Activated CD8-positive, alpha-beta memory T cell treated with anti-CD3 and anti-CD28 coated beads, Interleukin-2, amount 50 U/mL, for 4 hours (primary cell): ENCODE results near the gene USP20.
"Not testable (repeated sequence)": the region's sequence is repeated elsewhere in the genome, so short reads cannot be mapped to it uniquely, and the experiment has no call there.

Experiments
- DNase-seq: peaks from one replicate; pipeline ENCODE4 v3.0.0-alpha.2; 2020

Gene USP20

DNA sequence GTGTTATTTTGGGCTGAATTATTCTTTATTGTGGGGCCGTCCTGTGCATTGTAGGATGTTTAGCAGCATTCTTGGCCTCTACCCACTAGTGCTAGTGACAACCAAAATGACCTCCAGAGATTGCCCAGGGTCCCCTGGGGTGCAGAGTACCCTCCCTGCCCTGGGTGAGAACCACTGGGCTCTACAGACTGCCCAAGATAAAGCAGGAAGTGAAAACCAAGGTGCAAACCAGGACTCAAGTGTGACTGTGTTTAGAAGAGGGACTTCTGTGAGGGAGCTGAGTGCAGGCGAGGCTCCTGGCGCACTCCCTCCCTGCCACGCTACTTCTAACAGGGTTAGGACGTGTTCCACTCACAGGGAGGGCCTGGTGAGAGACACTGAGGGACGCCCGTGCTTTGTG is 41.6 kb downstream of the USP20 start:
- no peak for DNase-seq

DNA sequence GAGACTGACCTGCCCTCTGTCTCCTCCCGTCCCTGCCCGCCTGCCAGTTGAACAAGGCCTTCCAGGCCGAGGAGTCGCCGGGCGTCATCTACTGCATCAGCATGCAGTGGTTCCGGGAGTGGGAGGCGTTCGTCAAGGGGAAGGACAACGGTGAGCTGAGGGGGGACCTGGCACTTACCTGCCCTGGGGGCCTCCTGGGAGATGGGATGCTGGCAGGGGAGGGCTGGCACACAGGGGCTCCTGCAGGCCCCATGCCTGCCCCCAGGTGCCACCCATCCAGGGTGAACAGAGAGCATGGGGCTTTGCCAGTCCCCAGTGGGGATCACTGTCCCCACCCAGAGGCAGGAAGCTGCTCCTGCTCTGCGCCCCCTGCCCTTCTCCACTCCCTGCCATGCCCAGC is 43.0 kb downstream of the USP20 start:
- no peak for DNase-seq

DNA sequence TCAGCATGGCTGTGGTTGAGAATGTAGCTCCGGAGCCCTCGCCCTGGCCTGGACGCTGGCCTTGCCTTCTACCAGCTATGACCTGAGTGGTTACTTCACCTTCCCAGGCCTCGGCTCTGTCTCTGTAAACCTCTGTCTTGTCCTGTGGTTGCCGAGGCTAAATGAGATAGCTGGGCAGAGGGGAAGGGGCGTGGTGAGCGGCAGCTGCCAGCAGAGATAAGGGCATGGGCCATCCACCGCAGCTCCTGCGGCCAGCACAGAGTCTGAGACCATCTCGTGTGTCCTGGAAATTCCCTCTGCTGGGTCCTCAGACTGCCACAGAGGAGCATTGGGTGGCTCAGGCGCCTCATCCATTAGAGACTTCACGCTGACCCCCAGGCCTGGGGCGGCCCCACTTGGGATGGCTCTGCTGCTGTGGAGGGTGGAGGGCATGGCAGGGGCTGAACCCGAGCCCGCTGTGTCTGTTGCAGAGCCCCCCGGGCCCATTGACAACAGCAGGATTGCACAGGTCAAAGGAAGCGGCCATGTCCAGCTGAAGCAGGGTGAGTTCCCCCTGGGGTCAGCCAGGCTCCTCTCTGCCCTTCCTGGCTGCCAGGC is 43.9 kb downstream of the USP20 start:
- DNase-seq: no peak

DNA sequence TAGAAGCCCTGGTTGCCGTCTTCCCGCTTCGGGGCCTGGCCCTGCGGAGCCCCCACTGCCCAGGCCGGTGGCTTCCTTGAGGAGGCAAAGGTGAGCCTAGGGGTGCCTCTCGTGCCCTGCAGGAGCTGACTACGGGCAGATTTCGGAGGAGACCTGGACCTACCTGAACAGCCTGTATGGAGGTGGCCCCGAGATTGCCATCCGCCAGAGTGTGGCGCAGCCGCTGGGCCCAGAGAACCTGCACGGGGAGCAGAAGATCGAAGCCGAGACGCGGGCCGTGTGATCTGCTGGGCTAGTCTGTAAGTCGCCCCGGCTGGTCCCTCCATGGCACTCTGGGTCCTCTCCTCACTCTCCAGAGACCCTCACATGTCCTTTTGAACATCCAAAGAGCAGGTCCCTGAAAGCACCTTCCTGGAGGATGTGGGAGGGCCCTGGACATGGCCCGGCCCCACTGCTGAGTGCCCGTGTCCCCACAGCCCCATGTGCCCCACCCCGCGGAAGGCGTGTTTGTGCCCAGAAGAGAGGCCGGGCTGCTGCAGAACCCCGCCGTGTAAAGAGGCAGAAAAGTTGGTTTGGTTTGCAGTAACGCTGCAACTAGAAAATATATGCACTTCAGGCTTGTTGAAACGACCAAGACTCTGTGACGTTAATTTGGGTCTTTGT is 44.9 kb downstream of the USP20 start:
- no peak for DNase-seq

DNA sequence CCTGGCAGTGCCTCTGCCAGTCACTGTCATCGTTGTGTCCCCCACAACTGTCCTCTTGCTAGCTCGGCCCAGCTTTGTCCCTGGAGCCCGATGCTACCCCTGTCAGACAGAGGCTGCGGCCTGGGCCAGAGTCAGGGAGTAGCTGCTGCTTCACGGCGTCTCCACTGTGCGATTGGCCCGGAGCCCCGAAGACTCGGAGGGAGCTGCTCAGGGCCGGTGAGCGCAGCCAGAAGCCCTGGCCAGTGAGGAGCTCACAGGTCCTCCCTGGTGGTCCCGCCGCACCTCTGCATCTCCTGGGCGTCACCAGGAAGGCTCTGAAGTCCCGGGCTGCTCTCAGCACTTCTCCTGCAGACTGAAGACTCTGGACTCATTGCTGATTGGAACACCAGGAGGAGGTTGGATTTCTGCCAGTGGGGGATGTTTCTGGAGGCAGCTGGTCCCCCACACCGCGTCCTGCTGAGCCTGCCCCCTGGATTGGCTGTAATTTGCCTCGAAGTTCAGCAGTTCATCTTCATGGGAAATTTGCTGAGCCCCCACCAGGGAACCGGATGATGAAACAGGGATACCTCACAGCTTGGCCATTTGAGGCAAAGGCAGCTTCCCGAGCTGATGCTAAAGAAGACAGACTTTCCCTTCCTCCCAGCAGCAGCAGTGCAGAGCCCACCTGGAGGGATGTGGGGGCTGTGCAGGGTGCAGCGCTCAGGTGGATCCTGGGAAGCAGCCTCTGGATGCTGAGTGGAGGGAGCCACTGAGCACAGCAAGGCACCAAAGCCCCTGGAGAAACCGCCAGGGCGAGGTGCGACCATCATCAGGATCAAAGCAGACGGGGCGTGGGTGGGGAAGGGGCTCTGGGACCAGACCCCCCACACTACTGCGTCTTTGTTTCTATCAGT is 45.6 kb downstream of the USP20 start:
- no peak for DNase-seq

DNA sequence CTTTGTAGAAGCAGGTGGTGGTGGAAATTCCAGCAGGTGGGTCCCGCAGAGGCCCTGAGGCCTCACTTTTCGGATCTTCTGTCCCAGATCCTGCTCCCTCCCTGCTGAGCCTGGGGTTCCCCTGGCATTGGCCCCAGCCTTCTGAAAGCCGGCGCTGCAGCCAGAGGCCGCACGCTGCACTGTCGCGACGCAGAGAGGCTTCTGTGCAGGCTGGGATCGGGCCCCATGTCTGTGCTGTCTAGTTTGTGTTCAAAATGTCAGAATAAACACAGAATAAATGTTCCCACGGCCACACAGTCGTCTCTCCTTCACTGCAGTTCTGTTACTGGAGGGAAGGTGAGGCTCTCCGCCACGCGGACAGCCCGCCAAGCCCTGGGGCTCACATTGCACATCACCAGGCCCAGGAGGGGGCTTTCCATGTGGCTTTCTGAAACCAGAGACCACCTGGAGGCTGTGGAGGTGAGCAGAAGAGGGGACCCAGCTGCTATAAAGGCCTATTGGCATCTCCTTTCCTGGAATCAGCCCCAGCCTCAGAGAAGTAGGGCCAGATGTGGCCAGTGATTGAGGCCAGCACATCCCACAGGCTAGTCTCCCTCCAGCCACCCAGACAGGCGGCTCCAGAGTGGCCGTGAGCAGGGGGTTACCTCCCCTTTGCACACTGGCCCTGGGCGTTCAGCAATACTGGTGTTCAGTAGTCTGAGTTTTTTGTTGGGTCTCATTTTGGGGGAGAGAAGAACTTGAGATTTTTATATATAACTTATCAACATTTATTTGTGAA is 46.5 kb downstream of the USP20 start:
- no peak for DNase-seq

DNA sequence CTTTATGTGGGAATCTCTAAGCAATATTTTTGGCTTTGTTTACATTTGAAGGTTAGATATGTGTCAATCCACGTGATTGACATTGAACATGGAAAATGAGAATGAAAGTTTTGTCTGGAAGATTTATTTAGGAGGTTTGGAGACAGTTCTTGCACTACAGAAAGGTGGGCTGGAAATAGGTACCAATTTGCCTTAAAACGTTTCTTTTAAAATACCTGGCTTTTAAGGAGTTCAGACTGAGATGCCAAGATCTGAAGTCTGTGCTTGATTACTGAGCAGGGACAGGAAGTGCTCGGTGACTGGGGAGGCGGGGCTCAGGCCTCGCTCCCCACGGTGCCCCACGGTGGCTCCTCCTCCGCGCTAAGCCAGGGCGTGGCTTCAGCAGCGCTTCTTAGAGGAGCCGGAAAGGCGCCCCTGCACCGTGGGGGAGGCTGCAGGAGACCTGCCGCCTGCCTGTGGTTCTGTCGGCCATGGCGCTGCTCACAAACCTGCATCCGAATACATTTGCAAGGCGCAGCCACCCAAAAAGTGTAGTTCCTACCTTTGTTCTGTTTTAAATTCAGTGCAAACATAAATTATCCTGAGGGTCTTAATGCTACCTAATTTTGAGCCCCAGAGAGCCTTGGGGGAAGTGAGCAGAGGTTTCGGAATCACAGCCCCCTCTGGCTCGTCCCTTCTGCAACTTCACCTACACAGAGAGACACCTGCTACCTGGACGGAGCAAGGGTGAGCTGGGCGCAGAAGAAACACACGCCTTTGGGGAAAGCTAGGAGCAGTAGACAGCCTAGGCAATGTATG is 49.2 kb downstream of the USP20 start:
- DNase-seq: peak; percentile 95

DNA sequence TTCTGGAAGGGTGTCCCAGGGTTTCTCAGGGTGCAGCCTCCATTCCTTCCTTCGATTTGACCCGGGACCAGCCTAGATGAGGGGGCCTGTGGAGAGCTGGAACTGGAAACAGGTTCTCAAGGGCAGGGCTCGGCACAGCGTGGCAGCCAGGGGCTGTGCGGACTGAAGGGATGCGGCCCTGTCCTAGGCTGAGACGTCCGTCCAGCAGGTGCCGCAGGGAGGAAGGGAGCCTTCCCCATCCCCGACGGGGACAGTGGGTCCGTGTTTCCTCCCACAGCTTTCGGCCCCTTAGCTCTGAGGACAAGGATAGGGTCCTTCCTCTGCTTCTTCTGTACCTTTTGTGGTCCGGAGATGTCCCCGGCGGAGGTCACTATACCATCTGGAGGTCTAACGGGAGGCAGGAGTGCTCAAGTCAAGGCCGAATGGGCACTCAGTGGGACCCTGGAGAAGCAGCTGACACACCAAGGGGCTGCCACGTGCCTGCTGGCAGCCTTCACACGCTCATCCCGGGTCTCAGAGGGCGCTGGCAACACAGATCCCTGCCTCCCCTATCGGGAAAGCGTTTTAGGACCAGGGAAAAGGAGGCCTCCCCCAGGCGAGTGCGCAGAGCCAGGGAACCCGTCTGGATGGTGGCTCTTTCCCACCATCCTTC is 49.9 kb downstream of the USP20 start:
- no peak for DNase-seq

DNA sequence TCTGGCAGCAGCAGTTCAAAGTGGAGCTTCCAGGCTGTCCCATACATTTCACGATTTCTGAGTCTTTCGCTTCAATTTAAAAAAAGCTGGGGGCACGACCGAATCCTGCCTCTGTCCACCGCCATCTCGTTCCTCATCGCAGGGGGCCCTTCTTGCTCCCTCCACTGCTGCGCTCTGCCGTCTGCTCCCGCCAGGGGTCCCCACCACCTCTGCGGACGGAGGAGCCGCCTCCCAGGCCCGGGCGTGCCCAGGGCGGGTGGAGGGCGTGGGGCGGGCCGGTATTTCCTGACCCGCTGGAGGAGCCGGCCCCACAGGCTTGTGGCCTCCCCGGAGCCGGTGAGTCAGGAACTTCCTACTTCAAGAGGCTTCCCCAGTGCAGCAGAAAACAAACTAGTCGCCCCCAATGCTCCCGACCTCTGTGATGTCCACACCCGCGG is 50.4 kb downstream of the USP20 start:
- DNase-seq: peak; percentile 94

DNA sequence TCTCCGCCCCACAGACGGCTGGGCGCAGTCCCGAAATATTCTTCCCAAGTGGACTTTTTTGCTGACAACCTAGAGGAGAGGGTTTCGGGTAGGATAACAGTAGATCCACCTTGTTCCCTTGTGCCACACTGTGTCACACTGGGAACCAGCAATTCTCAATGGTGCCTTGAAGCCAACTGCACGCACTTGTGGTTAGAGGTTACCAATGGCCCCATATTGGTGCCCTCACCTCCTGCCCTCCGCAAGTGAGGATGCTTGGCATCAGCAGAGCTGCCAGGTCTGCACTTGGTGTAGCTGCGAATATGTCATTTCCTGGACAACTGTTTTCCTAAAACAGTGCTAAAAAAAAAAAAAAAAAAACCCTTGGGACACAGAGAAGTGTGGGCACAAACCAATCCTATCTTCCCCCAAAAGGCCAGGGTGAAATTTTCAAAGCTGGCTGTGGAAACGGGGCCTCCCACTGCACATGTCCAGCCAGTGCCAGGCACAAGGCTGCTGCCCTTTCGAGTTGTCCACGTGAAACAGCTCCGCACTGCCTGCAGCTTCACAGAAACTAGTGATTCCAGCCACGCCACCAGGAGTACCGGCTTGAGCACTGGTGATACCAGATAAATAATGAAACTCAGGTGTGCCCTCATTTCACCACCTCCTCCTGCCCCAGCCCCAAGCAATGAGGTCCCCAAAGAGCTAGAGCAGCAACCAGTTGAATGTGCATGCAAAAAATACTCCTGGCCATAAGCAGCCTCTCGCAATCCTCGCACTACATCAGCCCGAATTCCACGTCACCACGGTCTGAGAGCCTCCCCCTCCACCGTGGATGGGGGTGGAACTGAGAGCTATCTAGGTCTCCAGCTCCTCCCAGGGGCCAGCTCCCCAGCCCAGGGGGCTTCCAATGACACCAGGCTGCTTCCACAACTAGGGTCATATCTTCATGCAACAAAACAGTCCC is 51.2 kb downstream of the USP20 start:
- peak; percentile 56 for DNase-seq

DNA sequence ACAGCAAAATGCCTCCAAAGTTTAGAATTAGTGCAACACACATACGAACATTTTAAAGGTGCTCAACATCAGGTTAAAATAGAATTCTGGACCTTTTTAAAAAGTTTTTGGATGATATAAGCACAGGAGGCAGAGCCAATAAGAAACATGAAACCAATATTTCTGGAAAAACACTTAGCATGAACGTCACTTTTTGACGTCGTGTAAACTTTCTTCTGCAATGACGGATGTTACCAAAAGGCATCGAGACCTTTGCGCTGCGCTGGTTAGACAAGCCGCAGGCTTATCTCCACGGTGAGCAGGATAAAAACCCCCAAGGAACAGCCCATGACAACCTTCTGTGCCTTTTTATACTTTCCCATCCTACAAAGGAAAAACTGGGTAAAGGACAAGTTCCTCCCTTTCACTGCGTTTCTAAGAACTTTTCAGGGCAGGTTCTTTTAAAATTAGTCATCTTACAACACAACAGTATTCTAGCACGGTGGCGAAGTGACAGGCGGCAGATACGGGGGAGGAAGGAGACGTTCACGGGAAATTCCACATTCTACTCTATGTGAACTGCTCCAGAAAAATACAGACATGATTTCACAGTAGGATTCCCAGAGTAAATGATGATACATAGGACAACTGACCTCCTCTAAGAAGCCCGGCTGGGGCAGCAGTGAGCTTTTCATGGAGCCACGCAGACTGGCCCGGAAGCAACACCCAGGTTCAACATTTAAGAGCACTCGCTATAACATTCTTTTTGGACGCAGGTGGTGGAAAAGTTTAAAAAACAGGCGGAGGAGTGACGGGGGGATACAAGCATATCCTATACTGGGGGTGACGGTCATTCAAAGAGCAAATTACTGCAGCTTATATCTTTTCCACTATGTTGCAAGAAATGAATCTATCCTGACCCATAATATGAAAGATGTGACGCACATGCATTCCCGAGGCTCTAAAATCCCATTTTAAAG is 52.4 kb downstream of the USP20 start:
- DNase-seq: peak; percentile 59

DNA sequence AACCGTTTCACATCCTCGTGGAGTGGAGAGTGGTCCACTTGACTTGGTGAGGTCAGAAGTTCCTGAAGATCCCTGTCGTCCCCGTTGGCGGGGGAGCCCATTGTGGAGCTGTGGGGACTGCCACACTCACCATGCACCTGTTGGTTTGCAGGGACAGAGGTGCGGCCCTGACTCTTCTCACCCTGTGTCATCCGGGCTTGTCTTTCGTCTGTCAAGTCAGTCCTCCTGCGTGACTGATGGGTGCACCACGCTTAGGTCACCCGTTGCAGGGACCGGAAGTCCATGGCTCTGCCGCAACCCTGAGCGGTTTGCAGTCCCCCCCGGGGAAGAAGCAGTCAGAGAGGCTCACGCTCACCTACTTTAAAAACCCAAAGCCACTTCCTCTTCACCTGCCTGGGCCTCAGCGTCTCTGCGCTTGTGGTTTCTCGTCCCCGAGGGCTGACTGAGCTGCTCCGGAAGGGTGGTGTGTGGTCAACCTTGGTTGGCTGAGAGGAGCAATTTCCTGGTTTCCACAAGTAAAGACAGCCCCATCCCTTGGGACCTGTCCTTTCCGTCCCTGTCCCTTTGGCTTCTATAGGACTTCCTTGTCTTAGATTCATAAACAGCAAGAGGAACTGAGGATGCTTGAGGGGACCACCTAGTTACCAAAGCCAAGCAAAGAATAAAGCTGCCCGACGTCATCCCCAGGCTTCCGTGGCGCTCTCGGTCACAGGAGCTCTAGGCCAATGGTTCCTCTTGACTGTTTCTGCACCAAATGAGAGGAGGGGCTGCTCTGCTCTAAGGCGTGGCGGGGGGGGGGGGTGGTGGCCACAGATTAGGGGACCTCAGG is 53.2 kb downstream of the USP20 start:
- DNase-seq: peak; percentile 86

DNA sequence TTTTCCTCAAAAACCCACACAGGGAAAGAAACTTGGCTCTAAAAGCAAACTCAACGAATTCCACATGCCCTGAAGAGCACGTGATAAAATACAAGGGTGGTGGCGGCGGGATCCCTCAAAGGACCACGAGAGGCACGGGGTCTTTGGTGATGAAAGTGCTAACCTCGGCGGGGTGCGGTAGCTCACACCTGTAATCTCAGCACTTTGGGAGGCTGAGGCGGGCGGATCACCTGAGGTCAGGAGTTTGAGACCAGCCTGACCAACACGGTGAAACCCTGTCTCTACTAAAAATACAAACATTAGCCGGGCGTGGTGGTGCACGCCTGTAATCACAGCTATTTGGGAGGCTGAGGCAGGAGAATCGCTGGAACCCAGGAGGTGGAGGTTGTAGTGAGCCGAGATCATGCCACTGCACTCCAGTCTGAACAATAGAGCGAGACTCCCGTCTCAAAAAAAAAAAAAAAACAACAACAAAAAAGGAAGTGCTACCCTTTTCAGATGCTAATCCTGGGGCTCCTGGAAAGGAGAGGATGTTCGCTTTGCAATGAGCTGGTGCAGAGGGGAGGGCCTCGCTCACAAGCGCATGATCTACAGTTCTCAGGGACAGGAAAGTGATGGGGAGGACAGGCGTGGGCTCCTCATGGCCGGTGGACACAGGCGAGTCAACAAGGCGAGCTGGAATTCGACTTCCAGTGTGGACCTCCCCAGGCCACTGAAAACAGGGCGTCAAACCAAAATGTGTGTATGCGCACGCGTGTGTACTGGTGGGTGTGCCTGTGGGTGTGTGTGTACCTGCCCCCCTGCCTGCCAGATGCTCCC is 54.1 kb downstream of the USP20 start:
- DNase-seq: no peak

DNA sequence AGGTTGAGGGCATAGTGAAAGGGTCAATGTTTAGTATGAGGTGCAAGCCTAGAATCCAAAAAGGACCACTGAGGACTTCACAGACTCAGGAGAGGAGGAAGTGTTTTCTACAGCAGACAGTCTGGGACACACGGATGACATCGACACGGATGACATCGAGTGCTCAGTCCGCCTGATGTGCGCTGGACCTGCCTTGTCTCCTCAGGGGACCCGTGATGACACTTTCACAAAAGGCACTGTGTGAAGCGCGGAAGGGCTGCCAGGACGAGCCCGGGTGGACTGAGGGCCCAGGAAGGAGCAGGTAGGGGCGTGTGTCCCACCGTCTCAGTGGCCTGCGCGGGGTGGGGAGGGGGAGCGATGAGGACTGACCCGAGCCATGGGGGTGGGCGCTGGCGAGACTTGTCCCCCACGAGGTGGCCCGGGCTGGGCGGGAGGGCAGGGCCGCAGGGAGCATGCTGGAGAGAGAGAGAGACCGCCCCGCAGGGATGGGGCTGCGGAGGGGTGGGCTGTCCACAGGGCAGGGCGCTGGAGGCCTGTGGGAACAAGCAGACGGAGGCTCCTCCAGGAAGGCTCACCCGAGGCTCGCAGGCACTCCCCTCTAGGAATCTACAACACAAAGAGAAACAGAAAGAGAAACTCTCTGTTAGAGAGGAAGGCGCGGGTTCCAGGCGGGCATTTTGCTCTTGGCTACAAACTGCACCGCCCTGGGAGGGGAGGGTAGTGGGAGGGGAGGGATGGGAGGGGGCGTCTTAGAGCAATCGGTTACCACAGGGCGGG is 54.9 kb downstream of the USP20 start:
- peak; percentile 65 for DNase-seq

DNA sequence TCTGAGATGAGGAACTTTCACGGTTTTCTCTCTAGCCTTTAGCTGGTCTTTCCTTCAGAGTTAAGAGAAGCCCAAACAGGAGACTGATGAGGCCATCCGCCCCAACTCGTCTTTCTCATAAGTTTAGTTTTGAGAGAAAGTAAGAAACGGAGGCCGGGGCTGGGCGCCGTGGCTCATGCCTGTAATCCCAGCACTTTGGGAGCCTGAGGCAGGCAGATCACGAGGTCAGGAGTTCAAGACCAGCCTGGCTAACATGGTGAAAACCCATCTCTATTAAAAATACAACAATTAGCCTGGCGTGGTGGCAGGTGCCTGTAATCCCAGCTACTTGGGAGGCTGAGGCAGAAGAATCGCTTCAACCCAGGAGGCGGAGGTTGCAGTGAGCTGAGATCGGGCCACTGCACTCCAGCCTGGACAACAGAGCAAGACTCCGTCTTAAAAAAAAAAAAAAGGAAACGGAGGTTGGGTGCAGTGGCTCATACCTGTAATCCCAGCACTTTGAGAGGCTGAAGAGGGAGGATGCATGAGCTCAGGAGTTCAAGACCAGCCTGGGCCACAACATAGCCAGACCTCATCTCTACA is 55.6 kb downstream of the USP20 start:
- not testable (repeated sequence) for DNase-seq

DNA sequence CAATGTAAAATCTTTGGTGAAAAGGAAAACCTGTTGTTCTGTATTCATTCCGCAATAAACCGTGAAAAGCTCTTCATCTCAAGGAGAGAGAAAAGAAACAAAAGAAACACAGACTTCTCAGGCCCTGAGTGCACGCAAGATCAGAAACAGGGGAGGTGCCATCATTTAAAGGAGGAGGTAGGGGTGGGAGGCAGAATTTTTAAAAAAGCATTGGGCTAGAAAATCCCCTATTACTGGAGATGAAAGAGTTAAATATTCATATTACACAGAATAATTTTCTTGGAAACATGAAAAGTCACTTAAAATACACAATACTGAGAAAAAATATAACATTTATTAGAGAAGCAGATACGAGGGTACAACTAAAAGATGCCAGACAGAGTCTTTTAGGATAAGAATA is 56.3 kb downstream of the USP20 start:
- DNase-seq: no peak
